ENCODE results near the gene HMCN2.

Gene HMCN2

GRCh38 chr9:130291474-130291873, 25.9 kb downstream of the HMCN2 start:
- Histone ChIP-seq H2AFZ (ENCODE audit: low read length) (no peak overlapping the region), H3F3A (ENCODE audit: low read depth) (no peaks in the 10 kb centered on the region), H3K27me3 (ENCODE audit: insufficient read depth, low read length, poor library complexity, severe bottlenecking) (no peaks in the 10 kb centered on the region), H3K4me3 (ENCODE audit: low read length, poor library complexity, severe bottlenecking) (no peak overlapping the region), H3K9me2 (replicated peaks; ENCODE audit: low read depth, low read length) (no peaks in the 10 kb centered on the region), H3K4me2 (ENCODE audit: low read depth, low read length, poor library complexity, severe bottlenecking) (no peak overlapping the region), H3K4me1 (ENCODE audit: insufficient read depth, low read length, poor library complexity, severe bottlenecking) (no peaks in the 10 kb centered on the region), H3K79me2 (ENCODE audit: insufficient read depth, low read length) (no peaks in the 10 kb centered on the region), H3K9ac (ENCODE audit: low read depth, low read length, poor library complexity, severe bottlenecking) (no peak overlapping the region), H4K20me1 (ENCODE audit: insufficient read depth, low read length, poor library complexity, severe bottlenecking) (no peaks in the 10 kb centered on the region), H3K36me3 (ENCODE audit: insufficient read depth, low read length) (no peaks in the 10 kb centered on the region), H3K9me3 (ENCODE audit: insufficient read depth, low read depth, low read length) (no peaks in the 10 kb centered on the region)
- no peak for TF ChIP-seq EZH2phosphoT487 (IDR thresholded peaks at IDR 0.05; ENCODE audit: borderline replicate concordance)
- TF ChIP-seq CTCF (conservative IDR thresholded peaks at IDR 0.05; ENCODE audit: low read length): no peak

- H3K4me3 ChIP-seq (ENCODE audit: low read length, poor library complexity, severe bottlenecking): no peak overlapping the region
- H3K27me3 ChIP-seq (ENCODE audit: insufficient read depth, low read length, poor library complexity, severe bottlenecking): no peaks in the 10 kb centered on the region
- no peaks in the 10 kb centered on the region for H4K20me1 ChIP-seq (ENCODE audit: insufficient read depth, low read length, poor library complexity, severe bottlenecking)
These were observed 26.5 kb downstream of the HMCN2 start for GRCh38 chr9:130292106-130292505.

GRCh38 chr9:130294664-130295063, 29.1 kb downstream of the HMCN2 start:
- TF ChIP-seq CTCF (conservative IDR thresholded peaks at IDR 0.05; ENCODE audit: low read length): no peak
- no peak for TF ChIP-seq EZH2phosphoT487 (IDR thresholded peaks at IDR 0.05; ENCODE audit: borderline replicate concordance)
- no peaks in the 10 kb centered on the region for H3F3A ChIP-seq (ENCODE audit: low read depth)
- no peaks in the 10 kb centered on the region for H3K9me3 ChIP-seq (ENCODE audit: insufficient read depth, low read depth, low read length)
- H3K9ac ChIP-seq (ENCODE audit: low read depth, low read length, poor library complexity, severe bottlenecking): no peak overlapping the region
- H3K36me3 ChIP-seq (ENCODE audit: insufficient read depth, low read length): no peaks in the 10 kb centered on the region
- H3K9me2 ChIP-seq (replicated peaks; ENCODE audit: low read depth, low read length): no peaks in the 10 kb centered on the region
- no peaks in the 10 kb centered on the region for H3K79me2 ChIP-seq (ENCODE audit: insufficient read depth, low read length)
- no peak overlapping the region for H3K4me3 ChIP-seq (ENCODE audit: low read length, poor library complexity, severe bottlenecking)
- no peaks in the 10 kb centered on the region for H3K4me1 ChIP-seq (ENCODE audit: insufficient read depth, low read length, poor library complexity, severe bottlenecking)
- H3K27me3 ChIP-seq (ENCODE audit: insufficient read depth, low read length, poor library complexity, severe bottlenecking): no peaks in the 10 kb centered on the region
- H2AFZ ChIP-seq (ENCODE audit: low read length): no peak overlapping the region
- no peak overlapping the region for H3K4me2 ChIP-seq (ENCODE audit: low read depth, low read length, poor library complexity, severe bottlenecking)
- H4K20me1 ChIP-seq (ENCODE audit: insufficient read depth, low read length, poor library complexity, severe bottlenecking): no peaks in the 10 kb centered on the region

More at GRCh38 chr9:130292106-130292505, 26.5 kb downstream of the HMCN2 start:
- no peaks in the 10 kb centered on the region for H3K9me2 ChIP-seq (replicated peaks; ENCODE audit: low read depth, low read length)
- no peaks in the 10 kb centered on the region for H3K79me2 ChIP-seq (ENCODE audit: insufficient read depth, low read length)
- H3K4me1 ChIP-seq (ENCODE audit: insufficient read depth, low read length, poor library complexity, severe bottlenecking): no peaks in the 10 kb centered on the region
- H3K36me3 ChIP-seq (ENCODE audit: insufficient read depth, low read length): no peaks in the 10 kb centered on the region
- no peaks in the 10 kb centered on the region for H3K9me3 ChIP-seq (ENCODE audit: insufficient read depth, low read depth, low read length)
- no peak overlapping the region for H3K9ac ChIP-seq (ENCODE audit: low read depth, low read length, poor library complexity, severe bottlenecking)
- no peak overlapping the region for H2AFZ ChIP-seq (ENCODE audit: low read length)
- TF ChIP-seq EZH2phosphoT487 (IDR thresholded peaks at IDR 0.05; ENCODE audit: borderline replicate concordance) (no peak), CTCF (conservative IDR thresholded peaks at IDR 0.05; ENCODE audit: low read length) (no peak)
- H3K4me2 ChIP-seq (ENCODE audit: low read depth, low read length, poor library complexity, severe bottlenecking): no peak overlapping the region
- H3F3A ChIP-seq (ENCODE audit: low read depth): no peaks in the 10 kb centered on the region
